K562 (cell line): ENCODE data around the gene SMCP. TPM values are rescaled to one million over a fixed set of nuclear protein-coding genes. Genes with fewer than 3 reads are reported as not detected.

ENCODE experiments used
- ATAC-seq: fragments of 200-7000 bp; cut with Tn5 transposase; 3 replicates; pipeline ENCODE4 v1.9.1; 2020; ENCODE audit warnings: moderate library complexity
- BruUV-seq: library from RNA; stranded (reverse); fragments of 400-500 nt; replicated peaks from 2 replicates; lab custom pipeline; 2021; lab: Mats Ljungman, UMichigan
- CTCF ChIA-PET: fragments of 300-600 bp; formaldehyde crosslinking; extraction: SDS; loops from one replicate; lab custom pipeline; 2021; ENCODE audit warnings: low intra/inter-chr PET ratio; lab: Yijun Ruan, JAX
- POLR2A ChIA-PET: fragments of 300-600, 350-650 bp; sonication (Branson Sonifier 250); formaldehyde crosslinking; extraction: SDS; loops from one replicate; lab custom pipeline; 2021; ENCODE audit warnings: antibody characterized with exemption, inconsistent platforms; lab: Yijun Ruan, JAX
- DNase-seq, 4 experiments: peaks; one replicate each; pipeline versions ENCODE4 v3.0.0 to v3.0.0-alpha.2; 2011 to 2018; ENCODE audit warnings: low spot score in 3 of 4, mixed read lengths in 3 of 4; ENCODE audit errors: extremely low read depth in 1 of 4
- FAIRE-seq: peaks from 2 replicates; lab custom pipeline; 2011; peaks lifted over from hg19 to GRCh38; lab: Jason Lieb, UNC
- H2AFZ ChIP-seq: 2 replicates; pipeline ENCODE4 v1.6.0; 2011; ENCODE audit warnings: low read depth, low read length, control low read depth, inconsistent platforms
- H3K27ac ChIP-seq: fragments of 200-600 bp; 3 replicates; pipeline ENCODE4 v1.8.0; 2011; ENCODE audit warnings: low read depth, mild to moderate bottlenecking, control low read depth, inconsistent platforms, low read length, moderate library complexity, mixed read lengths; ENCODE audit errors: extremely low read depth
- H3K27me3 ChIP-seq, 2 experiments: fragments of 300-600 bp in 1 of 2; 2 replicates in 1 of 2; 3 replicates in 1 of 2; pipeline versions ENCODE4 v1.6.0 to v1.8.0; 2011; ENCODE audit warnings: inconsistent platforms in 2 of 2, low read length in 2 of 2, mild to moderate bottlenecking in 1 of 2, mixed read lengths in 1 of 2, moderate library complexity in 1 of 2; ENCODE audit not compliant: control insufficient read depth in 2 of 2, insufficient read depth in 2 of 2
- H3K36me3 ChIP-seq: fragments of 300-600 bp; 3 replicates; pipeline ENCODE4 v1.8.0; 2011; ENCODE audit warnings: mild to moderate bottlenecking, low read length, inconsistent platforms; ENCODE audit not compliant: control insufficient read depth, insufficient read depth
- H3K4me1 ChIP-seq, 2 experiments: fragments of 200-600 bp in 1 of 2; replicated peaks in 1 of 2; 2 replicates in 1 of 2; 3 replicates in 1 of 2; pipeline versions ENCODE4 v1.5.1 to v1.8.0; 2011; ENCODE audit warnings: inconsistent platforms in 2 of 2, low read length in 2 of 2, mild to moderate bottlenecking in 1 of 2, mixed read lengths in 1 of 2, moderate library complexity in 1 of 2; ENCODE audit not compliant: control insufficient read depth in 2 of 2, insufficient read depth in 2 of 2
- H3K4me2 ChIP-seq: 2 replicates; pipeline ENCODE4 v1.6.1; 2011; ENCODE audit warnings: low read length, control low read depth, inconsistent platforms, mixed read lengths; ENCODE audit not compliant: insufficient read depth
- H3K4me3 ChIP-seq: fragments of 200-600 bp; sonication (generic), shearing (Covaris generic); 2 replicates; pipeline ENCODE4 v1.5.1; 2016; ENCODE audit warnings: control low read depth, inconsistent platforms
- H3K79me2 ChIP-seq: fragments of 200-600 bp; 3 replicates; pipeline ENCODE4 v1.8.0; 2011; ENCODE audit warnings: low read length, inconsistent platforms; ENCODE audit not compliant: control insufficient read depth, insufficient read depth
- H3K9ac ChIP-seq, 2 experiments: 2 replicates each; pipeline versions ENCODE4 v1.6.0 to v1.6.1; 2011; ENCODE audit warnings: low read depth in 2 of 2, low read length in 2 of 2, control low read depth in 1 of 2, inconsistent platforms in 1 of 2, mild to moderate bottlenecking in 1 of 2, mixed read lengths in 1 of 2; ENCODE audit not compliant: insufficient read depth in 1 of 2
- H3K9me1 ChIP-seq: one replicate; pipeline ENCODE4 v1.6.0; 2011; ENCODE audit warnings: inconsistent platforms, mild to moderate bottlenecking, low read length, moderate library complexity; ENCODE audit not compliant: control insufficient read depth, insufficient read depth
- H3K9me3 ChIP-seq: replicated peaks from 2 replicates; pipeline ENCODE4 v1.5.1; 2011; ENCODE audit warnings: low read depth, low read length, inconsistent platforms; ENCODE audit not compliant: control insufficient read depth, insufficient read depth
- H4K20me1 ChIP-seq: replicated peaks from 2 replicates; pipeline ENCODE4 v1.6.1; 2011; ENCODE audit warnings: low read length, inconsistent platforms, mixed read lengths; ENCODE audit not compliant: control insufficient read depth, insufficient read depth
- ETV5 ChIP-seq: sonication (generic); formaldehyde crosslinking; IDR thresholded peaks from 2 replicates; pipeline ENCODE4 v1.4.0; 2020; ENCODE audit warnings: low read depth, mild to moderate bottlenecking, missing genetic modification reagents
- HNRNPH1 ChIP-seq: fragments of 200-400 bp; formaldehyde crosslinking; optimal IDR thresholded peaks from 2 replicates; pipeline ENCODE3; 2017; ENCODE audit warnings: low read depth, mild to moderate bottlenecking, low read length, moderate library complexity
- KLF1 ChIP-seq: fragments of 450-650 bp; IDR thresholded peaks from 2 replicates; pipeline ENCODE4 v1.6.1; 2016; ENCODE audit warnings: missing genetic modification characterization, missing compliant biosample characterization
- PATZ1 ChIP-seq: fragments of 250-450 bp; sonication (Bioruptor Pico); IDR thresholded peaks from 2 replicates; pipeline ENCODE4 v1.5.0; 2020; ENCODE audit warnings: mild to moderate bottlenecking, borderline replicate concordance
- SNIP1 ChIP-seq: fragments of 450-650 bp; IDR thresholded peaks from 2 replicates; pipeline ENCODE4 v1.7.1; 2017; ENCODE audit warnings: low read depth, mild to moderate bottlenecking
- SREBF1 ChIP-seq: fragments of 150-350 bp; IDR thresholded peaks from 2 replicates; pipeline ENCODE4 v1.6.1; 2014; ENCODE audit warnings: antibody characterized with exemption, low read depth, low read length, borderline replicate concordance
- TCF7 ChIP-seq: sonication (generic); IDR thresholded peaks from 2 replicates; pipeline ENCODE4 v1.6.1; 2016; ENCODE audit warnings: antibody characterized with exemption, borderline replicate concordance
- THAP7 ChIP-seq: fragments of 250-450 bp; sonication (Bioruptor Pico); IDR thresholded peaks from 2 replicates; pipeline ENCODE4 v1.5.0; 2021
- ZBTB9 ChIP-seq: fragments of 450-650 bp; formaldehyde crosslinking; IDR thresholded peaks from 2 replicates; pipeline ENCODE4 v1.4.0; 2020; ENCODE audit warnings: mild to moderate bottlenecking, moderate library complexity
- ZKSCAN3 ChIP-seq: fragments of 250-450 bp; sonication (Bioruptor Pico); IDR thresholded peaks from 2 replicates; pipeline ENCODE4 v1.4.0; 2020
- ZNF280A ChIP-seq: fragments of 450-650 bp; IDR thresholded peaks from 2 replicates; pipeline ENCODE4 v1.6.1; 2018; ENCODE audit warnings: mild to moderate bottlenecking, low read depth; ENCODE audit not compliant: partially characterized antibody
- ZNF431 ChIP-seq: sonication (generic); formaldehyde crosslinking; IDR thresholded peaks from 2 replicates; pipeline ENCODE4 v1.8.0; 2022; ENCODE audit warnings: mild to moderate bottlenecking, missing genetic modification reagents
- WGBS: fragments of 100-300 bp; shearing (Covaris generic); methylation state at CpG from one replicate; pipeline ENCODE4 v1.1.6; 2016; ENCODE audit warnings: low coverage, mixed read lengths; ENCODE audit not compliant: insufficient coverage; ENCODE audit errors: missing lambda C conversion rate; 5-methylcytosine and 5-hydroxymethylcytosine counted together
- in situ Hi-C: fragments of 300-500 bp; cut with MboI; formaldehyde crosslinking; loops from 4 replicates; pipeline ENCODE4 v1.15.0; 2018; ENCODE audit warnings: inconsistent platforms, mixed read lengths
- intact Hi-C: fragments of 100-400 bp; cut with micrococcal nuclease; formaldehyde crosslinking; loops from 2 replicates; pipeline ENCODE4 v1.14.2; 2022
- polyA plus RNA-seq, 8 experiments: library from polyadenylated mRNA; depleted of rRNA in 4 of 8; stranded (reverse) in 5 of 8; unstranded in 3 of 8; fragments of >200 nt; fragmentation: Nextera tagmentation in 2 of 8; fragmentation: Illumina TruSeq in 1 of 8; extraction: Ambion mirVana in 2 of 8; extraction: Trizol in 1 of 8; gene quantifications; 2 replicates each; pipeline versions ENCODE4 v1.2.1 to v1.2.3, GENCODE V29; 2011 to 2014; ENCODE audit warnings: inconsistent platforms in 1 of 8, missing spikeins in 1 of 8
- total RNA-seq, 7 experiments: library from RNA; depleted of rRNA in 6 of 7; stranded (reverse); fragments of >200 nt in 6 of 7; fragmentation: Illumina TruSeq in 2 of 7; extraction: Trizol in 2 of 7; gene quantifications; 2 replicates each; pipeline versions ENCODE4 v1.2.1 to v1.2.3, GENCODE V29; 2011 to 2021; ENCODE audit warnings: low replicate concordance in 1 of 7

SMCP gene
- total and polyA plus RNA-seq, 9 of the 15 experiments (the other 6 are each of a cell fraction or from before 2014, with no cell fraction given), result not detected

DNA sequence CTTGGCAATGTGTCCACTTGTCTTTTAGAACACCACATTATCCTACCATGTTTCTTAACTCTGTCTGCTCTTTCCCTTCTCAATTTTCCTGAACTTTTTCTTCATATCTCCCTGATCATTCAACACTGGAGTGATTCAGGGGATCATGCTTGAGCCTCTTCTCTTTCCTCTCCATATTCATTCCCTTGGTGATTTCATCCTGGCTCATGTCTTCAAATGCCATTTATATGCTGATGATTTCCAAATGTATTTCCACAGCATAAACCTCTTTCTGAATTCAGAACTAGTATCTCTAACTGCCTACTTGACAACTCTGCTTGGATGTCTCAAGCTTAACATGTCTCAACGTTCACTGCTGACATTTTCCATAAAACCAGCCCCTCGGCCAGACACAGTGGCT is 21.8 kb downstream of the SMCP start:
- Histone ChIP-seq H3K4me3 (no peak overlapping the region), H3K9ac (no peak overlapping the region), H3K79me2 (no peaks in the 10 kb centered on the region), H4K20me1 (no peaks in the 10 kb centered on the region), H3K4me1 (no peaks in the 10 kb centered on the region), H2AFZ (no peak overlapping the region), H3K4me2 (no peak overlapping the region), H3K27ac (no peak overlapping the region), H3K9me1 (no peaks in the 10 kb centered on the region), H3K27me3 (no peaks in the 10 kb centered on the region), H3K36me3 (no peaks in the 10 kb centered on the region), H3K9me3 (no peaks in the 10 kb centered on the region)
- CTCF ChIA-PET, result no interaction called here
- 0% methylated on average over 2 of the region's 2 CpGs for WGBS
- intact Hi-C loops, result no loop called here
- no peak for ATAC-seq
- FAIRE-seq, result no peak
- DNase-seq, result no peak
- in situ Hi-C loops, result no loop called here
- no TSS peak for BruUV-seq
- POLR2A ChIA-PET, result no interaction called here
- TF ChIP-seq TCF7, result no peak
- no peak for TF ChIP-seq SREBF1
- TF ChIP-seq HNRNPH1, result no peak
- no peak for TF ChIP-seq THAP7 (CRISPR knock-in tag)

GRCh38 chr1:152901631-152902030 is 23.5 kb downstream of the SMCP start:
- Histone ChIP-seq H3K79me2 (no peaks in the 10 kb centered on the region), H3K36me3 (no peaks in the 10 kb centered on the region), H4K20me1 (no peaks in the 10 kb centered on the region), H3K9ac (no peak overlapping the region), H3K9me1 (no peaks in the 10 kb centered on the region), H3K4me2 (no peak overlapping the region), H3K27me3 (0 out of 5 replicates have a peak, but pooled peaks cover 0 to 4% of the 10 kb centered on the region in 2 experiments), H2AFZ (no peak overlapping the region), H3K4me1 (no peaks in the 10 kb centered on the region), H3K4me3 (no peak overlapping the region), H3K27ac (no peak overlapping the region), H3K9me3 (no peaks in the 10 kb centered on the region)
- ChIA-PET CTCF (no interaction called here), POLR2A (no interaction called here)
- FAIRE-seq (no peak), DNase-seq (no peak), ATAC-seq (no peak)
- in situ Hi-C loops, result no loop called here
- BruUV-seq, result no TSS peak
- intact Hi-C loops, result no loop called here
- WGBS, result 0% methylated on average over 5 of the region's 5 CpGs
- no peak for TF ChIP-seq ZBTB9 (CRISPR knock-in tag)
- no peak for TF ChIP-seq SNIP1
- TF ChIP-seq ZKSCAN3 (CRISPR knock-in tag), result no peak
- TF ChIP-seq KLF1, result no peak
- TF ChIP-seq ZNF431 (CRISPR knock-in tag), result no peak
- no peak for TF ChIP-seq PATZ1 (CRISPR knock-in tag)
- no peak for TF ChIP-seq ZNF280A
- no peak for TF ChIP-seq ETV5 (CRISPR knock-in tag)
